ENCODE data around the gene IPO13. TPM values are rescaled to one million over a fixed set of nuclear protein-coding genes. Genes with fewer than 3 reads are reported as not detected.

Gene IPO13, protein sequence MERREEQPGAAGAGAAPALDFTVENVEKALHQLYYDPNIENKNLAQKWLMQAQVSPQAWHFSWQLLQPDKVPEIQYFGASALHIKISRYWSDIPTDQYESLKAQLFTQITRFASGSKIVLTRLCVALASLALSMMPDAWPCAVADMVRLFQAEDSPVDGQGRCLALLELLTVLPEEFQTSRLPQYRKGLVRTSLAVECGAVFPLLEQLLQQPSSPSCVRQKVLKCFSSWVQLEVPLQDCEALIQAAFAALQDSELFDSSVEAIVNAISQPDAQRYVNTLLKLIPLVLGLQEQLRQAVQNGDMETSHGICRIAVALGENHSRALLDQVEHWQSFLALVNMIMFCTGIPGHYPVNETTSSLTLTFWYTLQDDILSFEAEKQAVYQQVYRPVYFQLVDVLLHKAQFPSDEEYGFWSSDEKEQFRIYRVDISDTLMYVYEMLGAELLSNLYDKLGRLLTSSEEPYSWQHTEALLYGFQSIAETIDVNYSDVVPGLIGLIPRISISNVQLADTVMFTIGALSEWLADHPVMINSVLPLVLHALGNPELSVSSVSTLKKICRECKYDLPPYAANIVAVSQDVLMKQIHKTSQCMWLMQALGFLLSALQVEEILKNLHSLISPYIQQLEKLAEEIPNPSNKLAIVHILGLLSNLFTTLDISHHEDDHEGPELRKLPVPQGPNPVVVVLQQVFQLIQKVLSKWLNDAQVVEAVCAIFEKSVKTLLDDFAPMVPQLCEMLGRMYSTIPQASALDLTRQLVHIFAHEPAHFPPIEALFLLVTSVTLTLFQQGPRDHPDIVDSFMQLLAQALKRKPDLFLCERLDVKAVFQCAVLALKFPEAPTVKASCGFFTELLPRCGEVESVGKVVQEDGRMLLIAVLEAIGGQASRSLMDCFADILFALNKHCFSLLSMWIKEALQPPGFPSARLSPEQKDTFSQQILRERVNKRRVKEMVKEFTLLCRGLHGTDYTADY
- 10.5 to 17.4 TPM (median 15.3 TPM) in 5 replicates for total RNA-seq (2022; extraction: Qiagen RNA extraction; ENCODE audit: low read depth)

DNA sequence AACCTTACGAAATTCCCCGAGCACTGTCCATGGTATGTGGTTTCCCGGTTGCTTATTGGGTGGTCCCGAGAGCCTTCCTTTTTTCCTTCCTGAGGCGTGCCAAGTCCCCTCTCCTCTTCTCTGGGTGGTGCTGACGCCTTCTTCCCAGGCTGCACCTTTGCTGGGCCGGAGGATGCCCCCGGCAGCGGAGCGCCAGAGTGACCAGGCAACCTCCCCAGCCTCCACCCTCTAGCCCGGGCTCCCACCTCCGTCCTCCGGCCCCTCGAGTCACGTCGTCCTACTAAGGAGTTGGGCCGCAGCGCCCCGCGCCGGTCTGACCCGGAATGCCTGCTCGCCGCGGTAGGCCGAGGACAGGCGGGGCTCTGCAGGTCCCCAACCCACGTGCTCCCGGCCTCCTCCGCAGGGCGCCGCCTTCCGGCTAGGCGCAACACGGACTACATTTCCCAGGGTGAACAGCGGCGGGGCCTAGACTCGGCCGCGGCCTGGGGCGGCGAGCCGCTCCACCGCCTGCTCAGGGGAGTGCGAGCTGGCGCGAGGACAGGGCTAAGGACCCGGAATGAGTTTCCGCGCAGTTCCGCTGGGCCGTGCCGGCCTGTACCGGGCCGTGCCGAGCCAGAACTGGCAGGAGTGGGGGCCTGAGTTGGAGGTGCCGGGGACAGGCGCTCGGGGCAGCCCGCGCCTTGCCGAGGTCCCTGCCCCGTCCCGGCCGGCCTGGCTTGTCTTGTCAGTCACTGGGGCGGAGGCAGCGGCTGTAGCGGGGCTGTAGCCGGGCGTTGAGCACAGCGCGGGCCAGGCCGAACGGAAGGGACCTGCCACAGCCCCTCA, at the start of gene IPO13:
TSS of gene IPO13 (plus strand) at position 715 of the 825 bp plus-strand sequence. CDS start 651 bp downstream, outside the sequence.

DNA sequence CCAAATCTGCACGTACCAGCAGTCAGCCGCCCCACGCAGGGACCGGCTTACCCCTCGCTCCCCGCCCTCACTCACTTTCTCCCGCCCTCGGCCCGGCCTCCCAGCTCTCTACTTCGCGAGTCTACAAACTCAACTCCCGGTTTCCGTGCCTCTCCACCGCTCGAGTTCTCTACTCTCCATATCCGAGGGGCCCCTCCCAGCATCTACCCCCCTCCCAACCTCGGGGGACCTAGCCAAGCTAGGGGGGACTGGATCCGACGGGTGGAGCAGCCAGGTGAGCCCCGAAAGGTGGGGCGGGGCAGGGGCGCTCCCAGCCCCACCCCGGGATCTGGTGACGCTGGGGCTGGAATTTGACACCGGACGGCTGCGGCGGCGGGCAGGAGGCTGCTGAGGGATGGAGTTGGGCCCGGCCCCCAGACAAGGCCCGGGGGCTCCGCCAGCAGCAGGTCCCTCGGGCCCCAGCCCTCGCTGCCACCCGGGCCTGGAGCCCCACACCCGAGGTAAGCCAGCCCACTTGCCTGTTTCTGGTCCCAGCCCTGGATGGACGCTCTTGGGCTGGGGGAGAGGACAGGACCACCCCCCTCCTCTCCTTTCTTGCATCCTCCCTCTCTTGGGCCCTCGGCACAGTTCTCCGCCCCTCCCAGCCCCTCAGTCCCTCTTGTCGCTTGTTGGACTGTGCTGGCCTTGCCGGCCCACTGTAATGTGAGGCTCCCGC, 13.2 kb upstream of the IPO13 start, which contains the start of gene ARTN:
TSS of gene ARTN (plus strand) at position 416 of the 715 bp plus-strand sequence. CDS start 1,856 bp downstream, outside the sequence.

DNA sequence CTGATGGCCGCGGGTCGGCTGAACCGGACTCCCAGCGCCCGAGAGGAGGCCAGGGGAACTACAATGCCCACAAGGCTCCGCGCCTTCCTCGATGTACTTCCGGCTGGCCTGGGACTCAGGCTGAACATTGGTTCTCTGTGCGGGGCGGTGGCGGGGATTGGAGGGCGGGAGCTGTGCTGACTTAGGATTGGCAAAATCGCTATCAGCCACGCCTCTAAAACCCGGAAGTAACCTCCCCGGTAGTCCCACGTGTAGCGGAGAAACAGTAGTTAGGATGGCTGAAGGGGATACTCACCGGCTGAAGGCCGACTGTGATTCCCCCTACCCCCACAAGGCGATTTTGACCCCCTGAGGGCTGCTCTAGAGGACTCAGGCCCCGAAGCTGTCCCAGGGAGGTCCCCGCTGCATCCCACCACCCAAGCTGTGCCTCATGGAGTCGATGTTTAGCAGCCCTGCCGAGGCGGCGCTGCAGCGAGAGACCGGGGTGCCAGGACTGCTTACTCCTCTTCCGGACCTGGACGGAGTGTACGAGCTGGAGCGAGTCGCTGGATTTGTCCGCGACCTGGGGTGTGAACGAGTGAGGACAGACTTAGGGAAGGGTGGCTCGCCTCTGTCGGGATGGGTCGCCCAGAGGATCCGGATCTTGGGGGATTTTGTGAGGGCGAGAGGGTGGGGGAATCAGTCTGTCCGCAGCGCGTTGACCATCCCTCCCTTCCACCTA, 23.2 kb downstream of the IPO13 start, which contains the start of gene DPH2:
TSS of gene DPH2 (plus strand) at position 265 of the 721 bp plus-strand sequence. CDS start at position 431, 166 bp downstream.

DNA sequence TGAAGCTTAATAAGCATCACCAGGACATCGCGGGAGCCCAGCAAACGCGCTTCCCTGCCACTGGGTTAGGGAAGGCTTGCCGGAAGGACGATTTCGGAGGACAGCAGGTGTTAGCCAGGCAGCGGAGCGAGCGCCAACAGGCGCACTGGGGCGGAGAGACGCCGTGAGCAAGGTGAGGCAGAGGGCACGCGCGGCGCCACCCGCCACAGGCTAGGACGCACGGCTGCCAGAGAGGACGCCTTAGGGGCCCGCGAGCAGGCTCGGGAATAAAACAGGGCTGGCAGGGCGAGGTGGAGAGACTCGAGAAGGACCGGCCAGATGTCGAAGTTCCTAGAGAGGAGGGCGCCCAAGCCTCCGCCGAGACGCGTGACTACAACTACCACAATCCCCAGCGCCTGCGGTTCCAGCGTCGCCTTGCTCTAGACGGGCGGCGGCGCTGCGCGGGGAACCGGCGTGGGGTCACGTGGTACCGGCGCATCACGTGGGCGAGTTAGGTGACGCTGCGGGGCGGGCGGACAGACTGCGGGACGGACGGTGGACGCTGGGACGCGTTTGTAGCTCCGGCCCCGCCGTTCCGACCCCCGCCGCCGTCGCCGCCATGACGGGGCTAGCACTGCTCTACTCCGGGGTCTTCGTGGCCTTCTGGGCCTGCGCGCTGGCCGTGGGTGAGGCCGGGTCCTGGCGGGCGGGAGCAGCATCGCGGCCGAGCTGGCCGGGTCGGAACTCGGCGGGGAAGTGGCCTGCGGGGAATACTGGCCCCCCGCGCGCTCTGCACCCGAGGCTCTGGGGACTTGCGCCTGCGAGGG, 27.9 kb downstream of the IPO13 start, which contains the start of gene ATP6V0B:
TSS of gene ATP6V0B (plus strand) at position 518 of the 806 bp plus-strand sequence. CDS start at position 599, 81 bp downstream.

DNA sequence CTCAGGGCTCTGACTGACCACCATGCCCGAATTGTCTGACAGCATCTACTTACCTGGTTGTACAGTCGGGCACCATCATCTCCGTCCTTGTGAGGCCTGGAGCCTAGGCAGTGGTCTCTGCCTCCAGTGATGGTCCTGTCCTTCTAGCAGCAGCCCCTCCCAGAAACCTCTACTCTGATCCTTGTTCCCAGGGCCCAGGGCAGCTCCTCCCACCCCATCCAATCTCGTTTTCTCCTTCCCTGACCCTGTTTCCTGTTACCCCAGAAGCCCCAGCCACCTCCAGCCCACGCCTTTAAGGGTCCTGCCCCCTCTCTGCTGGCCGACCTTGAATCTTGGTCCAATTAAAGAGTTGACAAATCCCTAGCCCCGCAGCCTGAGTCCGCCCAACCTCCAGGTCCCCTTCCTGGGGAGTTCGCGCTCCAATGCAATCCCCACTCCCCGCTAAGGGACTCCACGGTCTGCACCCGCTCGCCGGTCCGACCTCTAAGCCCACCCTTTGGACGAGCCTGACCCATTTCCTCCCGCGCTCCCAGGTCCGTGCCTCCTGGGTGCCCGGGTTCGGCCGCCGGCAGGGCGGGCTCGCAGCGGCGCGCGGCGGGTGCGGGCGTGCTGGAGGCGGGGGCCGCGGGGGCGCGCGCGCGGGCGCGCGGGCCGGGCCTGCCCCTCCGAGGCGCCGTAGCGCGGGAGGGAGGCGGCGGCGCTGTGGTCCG, 32.0 kb downstream of the IPO13 start, which contains the start of gene B4GALT2:
TSS of gene B4GALT2 (plus strand) at position 660 of the 710 bp plus-strand sequence. CDS start 1,951 bp downstream, outside the sequence.

DNA sequence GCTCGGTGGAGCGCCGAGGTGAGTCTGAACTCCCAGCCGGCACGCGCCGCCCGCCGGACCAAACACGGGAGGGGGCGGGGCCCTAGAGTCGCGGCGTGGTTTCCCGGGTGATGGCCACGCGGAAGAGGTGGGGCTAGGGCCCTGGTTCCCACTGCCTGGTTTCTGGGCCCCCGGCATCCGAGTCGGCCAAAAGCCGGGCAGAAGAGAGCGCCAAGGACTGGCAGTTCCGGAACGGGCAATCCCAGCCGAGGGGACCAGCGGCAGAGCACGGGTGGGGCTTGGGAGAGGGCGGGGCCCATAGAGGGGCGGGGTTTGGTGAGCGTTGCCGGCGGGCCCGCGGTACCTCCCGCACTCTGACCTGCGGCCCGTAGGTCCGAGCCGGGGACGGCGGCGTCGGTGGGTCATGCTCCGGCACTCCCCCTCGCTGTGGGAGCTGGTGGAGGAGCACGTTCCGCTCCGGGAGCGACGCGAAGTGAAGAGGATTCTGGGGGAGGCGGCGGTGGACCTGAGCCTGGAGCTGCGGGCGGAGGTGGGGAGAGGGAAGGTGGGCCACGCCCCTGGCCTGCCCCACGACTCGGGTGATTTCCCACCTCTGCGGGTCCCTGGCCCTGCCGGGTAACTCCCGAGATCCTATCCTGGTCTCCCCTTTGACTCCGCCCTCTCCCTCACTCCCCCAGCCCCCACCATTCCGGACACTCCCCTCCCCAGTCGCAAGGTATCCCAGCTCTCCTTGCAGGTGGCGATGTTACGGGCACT, 44.9 kb downstream of the IPO13 start, which contains the start of gene CCDC24:
TSS of gene CCDC24 (plus strand) at position 124 of the 756 bp plus-strand sequence. CDS start at position 404, 280 bp downstream.

Other genes starting within 250 kb of the IPO13 start
- 1.7 to 2.9 TPM (median 2.4 TPM) in 5 replicates for gene ST3GAL3, start 239.4 kb upstream of the IPO13 start, total RNA-seq (2022; extraction: Qiagen RNA extraction; ENCODE audit: low read depth)
- gene ARTN, start 13.1 kb upstream of the IPO13 start, total RNA-seq (2022; extraction: Qiagen RNA extraction; ENCODE audit: low read depth): 0.34 to 0.62 TPM (median 0.47 TPM) in 4 of 5 replicates, not detected in the other
- 37.7 to 44.1 TPM (median 42.2 TPM) in 5 replicates for gene DPH2, start 23.1 kb downstream of the IPO13 start, total RNA-seq (2022; extraction: Qiagen RNA extraction; ENCODE audit: low read depth)
- gene ATP6V0B, start 28.0 kb downstream of the IPO13 start, total RNA-seq (2022; extraction: Qiagen RNA extraction; ENCODE audit: low read depth): 89.0 to 165 TPM (median 151 TPM) in 5 replicates
- 42.9 to 70.0 TPM (median 64.8 TPM) in 5 replicates for gene B4GALT2, start 32.3 kb downstream of the IPO13 start, total RNA-seq (2022; extraction: Qiagen RNA extraction; ENCODE audit: low read depth)
- 3.8 to 7.2 TPM (median 6.7 TPM) in 5 replicates for gene CCDC24, start 44.6 kb downstream of the IPO13 start, total RNA-seq (2022; extraction: Qiagen RNA extraction; ENCODE audit: low read depth)
- gene SLC6A9, start 84.5 kb downstream of the IPO13 start, total RNA-seq (2022; extraction: Qiagen RNA extraction; ENCODE audit: low read depth): 12.4 to 16.8 TPM (median 15.0 TPM) in 5 replicates
- 0.27 to 0.43 TPM (median 0.42 TPM) in 5 replicates for gene KLF17, start 171.9 kb downstream of the IPO13 start, total RNA-seq (2022; extraction: Qiagen RNA extraction; ENCODE audit: low read depth)
- gene KLF18, start 194.7 kb downstream of the IPO13 start, total RNA-seq (2022; extraction: Qiagen RNA extraction; ENCODE audit: low read depth): not detected in 5 replicates

All from A549 treated with CpdA at 1 μM for 4 hours (cell line).